HepG2 (cell line): ENCODE results near the gene EPB41L5. TPM values are rescaled to one million over a fixed set of nuclear protein-coding genes. Genes with fewer than 3 reads are reported as not detected.

ENCODE experiments used
- CBX5 ChIP-seq: sonication (generic); formaldehyde crosslinking; IDR thresholded peaks from 2 replicates; pipeline ENCODE4 v1.4.0; 2020; ENCODE audit warnings: missing genetic modification reagents, borderline replicate concordance
- CREB1 ChIP-seq, 2 experiments: fragments of 450-650 bp in 1 of 2; IDR thresholded peaks; 2 replicates each; pipeline ENCODE4 v1.6.1; 2016 to 2017; ENCODE audit warnings: control low read depth in 1 of 2, mild to moderate bottlenecking in 1 of 2, missing compliant biosample characterization in 1 of 2, missing genetic modification characterization in 1 of 2
- HDAC2 ChIP-seq: sonication (generic); formaldehyde crosslinking; IDR thresholded peaks from 2 replicates; pipeline ENCODE4 v1.4.0; 2020; ENCODE audit warnings: missing genetic modification reagents
- IKZF4 ChIP-seq: sonication (generic); formaldehyde crosslinking; IDR thresholded peaks from 2 replicates; pipeline ENCODE4 v1.5.1; 2020; ENCODE audit warnings: borderline replicate concordance, mild to moderate bottlenecking, low read depth, missing genetic modification reagents; ENCODE audit errors: not compliant biosample characterization
- MAFK ChIP-seq, 2 experiments: IDR thresholded peaks in 1 of 2; conservative IDR thresholded peaks in 1 of 2; 2 replicates each; pipeline ENCODE4 v1.6.1; 2011; ENCODE audit warnings: improper control_type of control experiment in 2 of 2, low read length in 2 of 2
- NPAS2 ChIP-seq: sonication (generic); formaldehyde crosslinking; IDR thresholded peaks from 2 replicates; pipeline ENCODE4 v1.8.0; 2022; ENCODE audit warnings: mild to moderate bottlenecking, missing genetic modification reagents, borderline replicate concordance
- RAD21 ChIP-seq: fragments of 450-650 bp; formaldehyde crosslinking; IDR thresholded peaks from 2 replicates; pipeline ENCODE4 v1.5.0; 2020; ENCODE audit warnings: mild to moderate bottlenecking
- REPIN1 ChIP-seq: sonication (generic); formaldehyde crosslinking; IDR thresholded peaks from 2 replicates; pipeline ENCODE4 v1.8.0; 2022; ENCODE audit warnings: missing genetic modification reagents, low read depth, mild to moderate bottlenecking, borderline replicate concordance
- SIN3A ChIP-seq: IDR thresholded peaks from 2 replicates; pipeline ENCODE4 v1.6.1; 2011; ENCODE audit warnings: low read depth, mild to moderate bottlenecking, control low read depth, low read length, borderline replicate concordance
- SMC3 ChIP-seq: IDR thresholded peaks from 2 replicates; pipeline ENCODE4 v1.6.1; 2011; ENCODE audit warnings: low read length, improper control_type of control experiment
- SOX5 ChIP-seq: IDR thresholded peaks from 2 replicates; pipeline ENCODE4 v1.6.1; 2016; ENCODE audit warnings: borderline replicate concordance
- SRY ChIP-seq: sonication (generic); formaldehyde crosslinking; IDR thresholded peaks from 2 replicates; pipeline ENCODE4 v1.8.0; 2022; ENCODE audit warnings: mild to moderate bottlenecking, missing genetic modification reagents
- TBX3 ChIP-seq: fragments of 450-650 bp; IDR thresholded peaks from 2 replicates; pipeline ENCODE4 v1.6.1; 2017; ENCODE audit warnings: antibody characterized with exemption, mild to moderate bottlenecking, inconsistent platforms, borderline replicate concordance
- ZMYM3 ChIP-seq: sonication (generic); formaldehyde crosslinking; IDR thresholded peaks from 2 replicates; pipeline ENCODE4 v1.5.1; 2020; ENCODE audit warnings: mild to moderate bottlenecking, missing genetic modification reagents
- ZNF737 ChIP-seq: sonication (generic); formaldehyde crosslinking; IDR thresholded peaks from 2 replicates; pipeline ENCODE4 v1.5.0; 2020; ENCODE audit warnings: missing genetic modification reagents, mild to moderate bottlenecking, borderline replicate concordance
- polyA plus RNA-seq, 8 experiments: library from polyadenylated mRNA; depleted of rRNA in 3 of 8; stranded (reverse) in 7 of 8; unstranded in 1 of 8; fragments of >200 nt; fragmentation: Illumina TruSeq in 4 of 8; extraction: Trizol in 4 of 8; gene quantifications; 2 replicates each; pipeline versions ENCODE4 v1.2.1 to v1.2.3, GENCODE V29; 2011 to 2016; ENCODE audit warnings: low read depth in 4 of 8, missing spikeins in 1 of 8, mixed read lengths in 1 of 8; ENCODE audit not compliant: insufficient read depth in 1 of 8
- total RNA-seq, 5 experiments: library from RNA; depleted of rRNA; stranded (reverse); fragments of >200 nt; fragmentation: Illumina TruSeq; extraction: Trizol; gene quantifications; 2 replicates each; pipeline ENCODE4 v1.2.3, GENCODE V29; 2016; ENCODE audit warnings: low read depth in 1 of 5
- TF ChIP-seq, protein P1 (sequence below): sonication (generic); formaldehyde crosslinking; IDR thresholded peaks from 2 replicates; pipeline ENCODE4 v1.4.0; 2020; ENCODE audit warnings: missing genetic modification reagents
- TF ChIP-seq, protein P2 (sequence below): sonication (generic); formaldehyde crosslinking; IDR thresholded peaks from 2 replicates; pipeline ENCODE4 v1.8.0; 2022; ENCODE audit warnings: mild to moderate bottlenecking, missing genetic modification reagents; ENCODE audit not compliant: insufficient replicate concordance

The EPB41L5 gene
- total and polyA plus RNA-seq, 2 of the 13 experiments (the other 11 are each of a cell fraction or from before 2014, with no cell fraction given) = 40.5 to 47.5 TPM

DNA sequence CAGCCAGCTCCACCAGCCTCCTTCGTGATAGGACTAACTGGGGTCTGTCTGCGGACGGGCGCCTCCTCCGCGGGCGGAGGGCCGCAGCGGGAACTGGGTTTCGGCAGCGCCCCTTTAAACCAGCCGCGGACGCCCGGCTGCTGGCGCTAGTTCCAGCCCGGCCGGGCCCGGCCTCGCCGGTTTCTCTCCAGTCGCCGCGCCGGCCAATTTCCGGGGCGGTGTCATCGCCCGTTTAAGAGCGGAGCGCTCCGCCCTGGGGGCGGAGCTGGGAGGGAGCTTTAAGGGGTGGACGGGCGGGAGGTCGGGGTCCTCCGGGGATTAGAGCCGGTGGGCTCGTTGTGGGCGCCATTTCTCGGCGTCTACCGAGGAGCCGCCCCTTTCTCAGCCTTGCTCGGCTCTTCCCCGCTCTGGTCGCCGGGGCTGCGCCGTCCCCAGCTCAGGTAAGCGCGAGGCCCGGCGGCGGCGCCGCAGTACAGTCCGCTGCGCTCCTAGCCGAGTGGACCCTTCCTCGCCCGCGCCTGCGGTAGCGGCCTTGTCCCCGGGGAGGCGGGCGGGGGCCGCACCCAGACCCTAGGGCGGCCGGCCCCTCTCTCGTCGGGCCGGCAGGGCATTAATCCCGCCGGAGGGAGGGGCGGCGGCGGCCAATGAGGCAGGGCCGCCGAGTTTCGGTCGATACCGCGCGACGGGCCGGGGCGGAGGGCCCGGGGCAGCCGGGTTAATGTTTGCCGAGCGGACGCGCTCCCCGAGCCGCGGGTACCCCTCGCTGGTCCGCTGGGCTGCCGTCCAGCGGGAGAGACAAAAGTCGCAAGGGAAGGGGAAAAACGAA is at the start of gene EPB41L5 (continued):
- no peak for TF ChIP-seq ZNF737 (CRISPR knock-in tag)
- peak; percentile 80 for TF ChIP-seq REPIN1 (CRISPR knock-in tag)
- TF ChIP-seq CBX5 (CRISPR knock-in tag) = peak; percentile 61; the same call in 1 of the 2 replicates
- TF ChIP-seq SIN3A = peak; percentile 56; the same call in 1 of the 2 replicates
- no peak for TF ChIP-seq MAFK (conservative IDR thresholded peaks at IDR 0.05 in 1 of 2, IDR thresholded peaks at IDR 0.05 in 1 of 2; ENCODE audit: low read length in 2 of 2)
- 0 out of 2 replicates have a peak, but pooled peaks have one; percentile 69 for TF ChIP-seq NPAS2
- peak; percentile 45; the same call in 1 of the 2 replicates for TF ChIP-seq ZMYM3 (CRISPR knock-in tag)
- no peak for TF ChIP-seq TBX3
- TF ChIP-seq SMC3 = no peak; the same call in 1 of the 2 replicates
- TF ChIP-seq IKZF4 (CRISPR knock-in tag) = peak; percentile 93
- TF ChIP-seq RAD21 = peak; percentile 72
- TF ChIP-seq, protein P1, sequence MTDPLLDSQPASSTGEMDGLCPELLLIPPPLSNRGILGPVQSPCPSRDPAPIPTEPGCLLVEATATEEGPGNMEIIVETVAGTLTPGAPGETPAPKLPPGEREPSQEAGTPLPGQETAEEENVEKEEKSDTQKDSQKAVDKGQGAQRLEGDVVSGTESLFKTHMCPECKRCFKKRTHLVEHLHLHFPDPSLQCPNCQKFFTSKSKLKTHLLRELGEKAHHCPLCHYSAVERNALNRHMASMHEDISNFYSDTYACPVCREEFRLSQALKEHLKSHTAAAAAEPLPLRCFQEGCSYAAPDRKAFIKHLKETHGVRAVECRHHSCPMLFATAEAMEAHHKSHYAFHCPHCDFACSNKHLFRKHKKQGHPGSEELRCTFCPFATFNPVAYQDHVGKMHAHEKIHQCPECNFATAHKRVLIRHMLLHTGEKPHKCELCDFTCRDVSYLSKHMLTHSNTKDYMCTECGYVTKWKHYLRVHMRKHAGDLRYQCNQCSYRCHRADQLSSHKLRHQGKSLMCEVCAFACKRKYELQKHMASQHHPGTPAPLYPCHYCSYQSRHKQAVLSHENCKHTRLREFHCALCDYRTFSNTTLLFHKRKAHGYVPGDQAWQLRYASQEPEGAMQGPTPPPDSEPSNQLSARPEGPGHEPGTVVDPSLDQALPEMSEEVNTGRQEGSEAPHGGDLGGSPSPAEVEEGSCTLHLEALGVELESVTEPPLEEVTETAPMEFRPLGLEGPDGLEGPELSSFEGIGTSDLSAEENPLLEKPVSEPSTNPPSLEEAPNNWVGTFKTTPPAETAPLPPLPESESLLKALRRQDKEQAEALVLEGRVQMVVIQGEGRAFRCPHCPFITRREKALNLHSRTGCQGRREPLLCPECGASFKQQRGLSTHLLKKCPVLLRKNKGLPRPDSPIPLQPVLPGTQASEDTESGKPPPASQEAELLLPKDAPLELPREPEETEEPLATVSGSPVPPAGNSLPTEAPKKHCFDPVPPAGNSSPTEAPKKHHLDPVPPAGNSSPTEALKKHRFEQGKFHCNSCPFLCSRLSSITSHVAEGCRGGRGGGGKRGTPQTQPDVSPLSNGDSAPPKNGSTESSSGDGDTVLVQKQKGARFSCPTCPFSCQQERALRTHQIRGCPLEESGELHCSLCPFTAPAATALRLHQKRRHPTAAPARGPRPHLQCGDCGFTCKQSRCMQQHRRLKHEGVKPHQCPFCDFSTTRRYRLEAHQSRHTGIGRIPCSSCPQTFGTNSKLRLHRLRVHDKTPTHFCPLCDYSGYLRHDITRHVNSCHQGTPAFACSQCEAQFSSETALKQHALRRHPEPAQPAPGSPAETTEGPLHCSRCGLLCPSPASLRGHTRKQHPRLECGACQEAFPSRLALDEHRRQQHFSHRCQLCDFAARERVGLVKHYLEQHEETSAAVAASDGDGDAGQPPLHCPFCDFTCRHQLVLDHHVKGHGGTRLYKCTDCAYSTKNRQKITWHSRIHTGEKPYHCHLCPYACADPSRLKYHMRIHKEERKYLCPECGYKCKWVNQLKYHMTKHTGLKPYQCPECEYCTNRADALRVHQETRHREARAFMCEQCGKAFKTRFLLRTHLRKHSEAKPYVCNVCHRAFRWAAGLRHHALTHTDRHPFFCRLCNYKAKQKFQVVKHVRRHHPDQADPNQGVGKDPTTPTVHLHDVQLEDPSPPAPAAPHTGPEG (CRISPR knock-in tag) = peak; percentile 94
- TF ChIP-seq SOX5 = no peak; the same call in 1 of the 2 replicates
- TF ChIP-seq HDAC2 (CRISPR knock-in tag) = peak; percentile 17
- TF ChIP-seq SRY (CRISPR knock-in tag) = peak; percentile 85
- TF ChIP-seq, protein P2, sequence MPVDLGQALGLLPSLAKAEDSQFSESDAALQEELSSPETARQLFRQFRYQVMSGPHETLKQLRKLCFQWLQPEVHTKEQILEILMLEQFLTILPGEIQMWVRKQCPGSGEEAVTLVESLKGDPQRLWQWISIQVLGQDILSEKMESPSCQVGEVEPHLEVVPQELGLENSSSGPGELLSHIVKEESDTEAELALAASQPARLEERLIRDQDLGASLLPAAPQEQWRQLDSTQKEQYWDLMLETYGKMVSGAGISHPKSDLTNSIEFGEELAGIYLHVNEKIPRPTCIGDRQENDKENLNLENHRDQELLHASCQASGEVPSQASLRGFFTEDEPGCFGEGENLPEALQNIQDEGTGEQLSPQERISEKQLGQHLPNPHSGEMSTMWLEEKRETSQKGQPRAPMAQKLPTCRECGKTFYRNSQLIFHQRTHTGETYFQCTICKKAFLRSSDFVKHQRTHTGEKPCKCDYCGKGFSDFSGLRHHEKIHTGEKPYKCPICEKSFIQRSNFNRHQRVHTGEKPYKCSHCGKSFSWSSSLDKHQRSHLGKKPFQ = peak; percentile 50
- TF ChIP-seq CREB1 (IDR thresholded peaks at IDR 0.05) = no peak
- TF ChIP-seq CREB1 (CRISPR knock-in tag; IDR thresholded peaks at IDR 0.05) = no peak
